CD4-positive, alpha-beta T cell treated with Interleukin-17A for 4 hours (primary cell): ENCODE data around the gene C1orf53.

Source experiments
- DNase-seq: peaks from one replicate; pipeline ENCODE4 v3.0.0-alpha.2; 2020; ENCODE audit warnings: mixed read lengths

Gene C1orf53

DNA sequence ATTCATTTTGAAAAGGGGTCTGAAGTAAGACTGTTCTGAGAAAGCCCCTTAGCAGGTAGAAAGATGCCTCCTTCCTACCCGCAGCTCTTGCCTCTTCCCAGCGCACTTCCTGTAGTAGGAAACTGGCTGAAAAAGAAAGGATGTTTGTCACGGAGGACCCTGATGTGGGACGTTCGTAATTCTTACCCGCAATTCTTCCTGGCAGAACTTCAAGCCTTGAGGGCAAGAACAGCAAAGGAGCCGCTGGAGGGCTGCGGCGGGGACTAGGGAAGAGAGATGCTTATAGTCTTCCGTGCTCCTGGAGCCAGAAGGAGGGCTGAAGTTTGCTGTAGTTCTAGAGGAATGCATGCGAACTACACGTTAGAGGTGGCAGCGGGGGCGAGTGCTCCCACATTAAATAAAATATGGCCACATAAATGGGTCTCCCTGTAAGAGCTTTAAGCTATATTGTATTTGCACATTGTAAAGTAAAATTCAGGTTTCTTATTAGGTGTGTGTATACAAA is 6.3 kb downstream of the C1orf53 start:
- DNase-seq = no peak

DNA sequence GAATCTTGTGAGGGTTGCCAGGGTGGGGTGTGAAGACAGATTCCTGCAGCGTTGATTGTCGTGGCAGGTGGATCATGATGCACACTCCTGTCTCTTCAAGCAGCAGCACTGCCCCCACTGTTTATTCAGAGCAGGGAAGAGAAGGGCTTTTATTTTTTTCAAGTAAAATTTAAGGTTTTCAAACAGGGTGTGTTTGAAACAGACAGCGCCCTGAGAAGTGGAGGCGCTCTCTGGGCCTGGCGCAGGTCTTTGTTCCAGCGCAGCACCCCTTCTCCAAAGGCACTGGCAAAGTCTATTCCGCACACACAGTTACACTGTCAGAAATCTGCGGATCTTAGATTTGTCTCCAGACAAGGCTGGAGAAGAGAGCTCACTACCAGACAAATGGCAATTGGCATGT is 7.0 kb downstream of the C1orf53 start:
- DNase-seq = no peak

DNA sequence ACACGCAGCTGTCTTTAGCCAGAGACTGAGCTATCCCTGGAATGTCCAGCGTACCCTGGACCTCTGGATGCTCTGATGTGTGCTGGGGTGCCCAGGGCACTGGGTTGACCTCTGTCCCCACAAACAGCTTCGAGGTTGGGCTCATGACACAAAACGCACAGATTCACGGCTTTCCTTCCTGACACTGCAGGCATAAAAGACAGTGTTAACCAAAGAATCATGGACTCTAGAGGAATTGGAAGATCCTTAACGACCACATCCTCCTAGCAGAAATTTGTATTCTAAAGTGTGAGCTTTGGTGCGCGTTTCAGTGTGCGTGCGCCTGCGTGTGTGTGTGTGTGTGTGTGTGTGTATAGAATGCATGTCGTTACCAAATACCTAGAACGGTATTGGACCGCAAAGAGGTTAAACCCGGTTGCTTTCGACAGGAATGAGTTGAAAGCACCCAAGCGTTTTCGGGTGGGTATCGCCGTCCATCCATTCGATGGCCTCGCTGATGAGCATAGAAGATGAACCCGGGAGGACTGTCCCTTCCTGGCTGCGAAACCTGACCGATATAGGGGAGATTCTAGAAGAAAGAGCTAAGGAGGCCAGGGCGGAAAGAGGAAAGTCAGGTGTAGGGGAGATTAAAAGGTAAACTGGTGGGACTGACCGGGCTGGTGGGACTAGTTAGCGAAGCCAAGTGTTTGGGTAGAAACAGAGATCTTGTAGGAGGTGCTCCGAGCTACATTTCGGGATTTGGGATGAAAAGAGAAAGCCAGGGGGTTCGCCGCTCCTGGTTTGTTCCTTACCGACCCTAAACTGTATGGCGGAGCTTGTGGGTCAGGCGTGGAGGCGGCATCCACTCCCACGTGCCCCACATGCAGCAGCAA is 7.9 kb downstream of the C1orf53 start:
- peak; percentile 9 for DNase-seq

DNA sequence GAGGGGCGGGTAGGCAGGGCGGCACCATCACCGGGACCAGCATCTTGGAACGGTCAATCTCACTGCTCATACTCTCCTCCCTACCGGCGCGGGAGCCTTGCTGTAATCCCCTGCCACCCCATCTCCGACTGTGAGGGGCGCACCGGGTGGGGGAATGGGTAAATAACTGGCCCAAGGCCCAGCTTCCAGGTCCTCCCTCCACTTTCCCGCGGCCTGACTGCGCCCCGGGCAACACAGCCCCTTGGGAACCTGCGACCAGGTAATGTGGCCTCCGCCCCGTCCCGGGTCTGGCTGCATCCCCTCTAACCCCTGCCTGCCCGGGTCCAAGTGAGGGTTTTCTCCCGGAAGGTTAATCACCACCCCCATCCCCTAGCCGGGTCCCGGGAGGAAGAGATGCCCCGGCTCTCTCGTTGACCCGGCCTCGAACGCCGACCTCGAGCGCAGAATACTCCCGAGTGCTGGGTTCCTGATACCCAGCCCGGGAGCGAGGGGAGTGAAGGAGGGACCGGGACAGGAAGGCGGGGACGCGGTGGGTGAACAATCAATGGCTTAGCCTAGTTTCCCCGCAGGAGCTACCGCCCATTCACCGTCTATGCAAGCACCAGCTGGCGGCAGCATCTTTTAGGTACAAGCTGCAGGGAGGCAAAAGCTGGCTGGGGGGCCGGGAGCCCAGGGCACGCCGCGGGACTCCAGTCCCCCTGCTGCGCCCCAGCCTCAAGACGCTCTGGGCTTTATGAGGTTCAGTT is 8.9 kb downstream of the C1orf53 start:
- peak; percentile 17 for DNase-seq

DNA sequence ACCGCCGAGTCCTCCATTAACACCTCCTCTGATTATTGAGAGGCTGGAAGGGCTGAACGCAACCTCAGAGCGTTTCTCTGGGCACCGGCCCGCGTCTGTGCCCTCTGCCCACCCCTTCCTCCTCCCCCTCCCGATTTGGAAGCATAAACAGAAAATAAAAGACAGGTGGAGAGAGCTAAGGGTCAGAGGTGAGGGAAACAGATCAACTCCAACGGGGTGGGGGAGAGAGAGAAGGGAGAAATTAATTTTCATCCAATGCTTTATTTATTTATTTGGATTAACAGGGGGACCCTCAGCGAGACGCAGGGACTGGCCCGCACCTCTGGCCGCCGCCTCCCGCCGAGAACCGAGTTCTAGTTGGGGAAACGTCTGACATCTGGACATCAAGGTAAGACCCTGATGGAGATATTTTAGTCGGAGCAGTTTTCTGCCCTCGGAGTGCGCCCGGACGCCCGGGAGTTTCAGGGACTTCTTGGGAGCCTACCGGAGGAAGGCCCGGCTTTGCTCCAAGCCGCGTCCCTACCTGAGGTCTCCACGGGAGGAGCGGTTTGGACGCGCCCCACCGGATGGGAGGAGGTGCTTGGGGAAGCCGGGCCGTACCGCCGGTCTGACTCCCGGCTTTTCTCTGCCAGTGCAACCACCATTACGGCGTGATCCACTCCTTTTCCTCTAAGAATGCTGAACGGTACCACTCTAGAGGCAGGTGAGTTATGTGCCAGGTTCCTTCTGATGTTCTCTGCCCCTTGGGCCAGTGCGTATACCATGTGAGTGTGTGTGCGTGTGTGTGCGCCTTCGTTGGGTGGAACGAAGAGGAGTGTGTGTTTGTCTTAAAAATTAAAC is 9.6 kb downstream of the C1orf53 start:
- peak; percentile 14 for DNase-seq

DNA sequence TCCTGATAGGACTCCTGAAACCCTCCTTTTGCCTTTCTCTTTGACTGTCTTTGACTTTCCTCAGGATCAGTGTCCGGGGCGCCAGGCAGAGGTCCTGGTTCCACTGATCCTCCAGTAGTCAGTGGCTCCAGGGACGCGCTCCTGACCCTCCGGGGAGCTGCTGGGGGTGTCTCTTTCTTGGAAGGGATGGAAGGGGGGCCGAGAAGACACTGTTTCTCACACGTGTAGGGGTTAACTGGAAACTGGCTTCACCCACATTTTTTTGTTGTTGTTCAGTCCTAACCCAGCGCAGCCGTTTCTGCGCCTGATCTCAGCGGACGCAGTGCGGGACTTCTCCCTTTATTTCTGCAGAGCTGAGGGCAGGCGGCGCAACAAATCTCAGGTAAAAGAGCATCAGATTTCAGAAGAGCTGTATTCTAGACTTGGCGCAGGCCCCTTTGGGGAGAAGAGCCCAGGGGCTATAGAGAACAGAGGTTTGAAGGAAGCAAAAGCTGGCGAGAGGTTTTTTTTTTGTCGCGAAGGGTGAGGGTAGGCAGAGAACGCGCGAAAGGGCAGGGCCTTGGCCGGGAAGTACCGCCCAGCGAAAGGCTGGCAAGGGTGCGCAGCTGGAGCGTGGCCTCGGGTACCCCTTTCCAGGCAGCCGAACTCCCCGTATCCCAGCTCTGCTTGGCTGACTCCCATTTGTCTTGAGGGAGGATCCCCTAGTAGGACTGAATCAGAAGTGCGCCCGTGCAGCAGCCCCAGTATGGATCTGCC is 10.5 kb downstream of the C1orf53 start:
- DNase-seq = no peak

DNA sequence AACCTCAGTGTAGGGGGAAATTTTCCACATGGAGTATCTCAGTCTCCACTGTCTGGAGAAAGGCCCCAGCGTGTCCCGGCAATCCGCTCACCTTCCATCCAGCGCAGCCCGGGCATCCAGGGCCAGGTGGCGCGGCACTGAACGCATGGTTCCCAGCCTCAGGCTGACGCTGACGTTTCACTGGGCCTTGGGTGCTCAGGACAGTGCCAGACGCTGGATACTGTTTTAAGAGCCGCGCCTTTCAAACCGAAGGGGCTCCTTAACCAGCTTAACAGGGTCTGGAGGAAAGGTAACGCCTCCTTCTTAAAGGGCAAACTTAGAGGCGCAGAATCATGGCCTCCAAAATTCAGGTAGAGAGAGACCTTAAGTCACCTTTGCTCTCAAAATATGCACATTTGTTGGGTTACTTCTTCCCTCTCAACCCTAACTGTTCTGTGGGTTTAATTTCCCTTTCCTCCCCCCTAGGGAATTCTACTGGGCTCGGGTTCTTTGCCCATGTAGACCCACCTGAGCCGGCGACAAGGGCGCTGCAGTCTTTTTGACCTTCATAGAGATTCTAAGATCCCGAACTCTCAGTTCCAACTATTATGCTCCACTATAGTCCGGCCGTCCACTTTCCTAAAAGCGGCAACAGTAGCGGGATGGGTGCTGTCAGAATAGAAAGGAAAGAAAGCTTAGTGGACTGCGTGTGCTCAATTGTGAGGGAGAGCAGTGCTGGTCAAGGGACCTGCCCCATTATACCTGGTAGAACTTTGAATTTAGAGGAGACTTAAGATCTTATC is 11.3 kb downstream of the C1orf53 start:
- DNase-seq = no peak

DNA sequence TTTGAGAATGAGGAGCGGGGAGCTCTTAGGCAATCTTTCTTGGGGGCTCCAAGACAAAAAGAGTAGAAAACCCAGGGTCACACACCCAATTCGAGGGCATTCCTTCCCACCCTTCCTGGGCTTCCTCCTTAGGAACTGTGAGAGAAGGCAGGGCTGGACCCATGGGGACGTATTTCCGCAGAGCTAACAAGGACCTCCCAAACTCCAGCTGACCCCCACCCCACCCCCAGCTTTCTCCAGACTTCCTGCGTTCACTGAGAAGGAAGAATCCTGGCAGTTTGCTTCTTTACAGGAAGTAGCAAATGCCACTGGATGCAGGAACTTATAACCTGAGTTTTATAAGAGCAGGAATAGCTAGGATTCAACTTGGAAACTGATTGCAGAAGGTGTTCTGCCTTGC is 12.1 kb downstream of the C1orf53 start:
- DNase-seq = no peak

DNA sequence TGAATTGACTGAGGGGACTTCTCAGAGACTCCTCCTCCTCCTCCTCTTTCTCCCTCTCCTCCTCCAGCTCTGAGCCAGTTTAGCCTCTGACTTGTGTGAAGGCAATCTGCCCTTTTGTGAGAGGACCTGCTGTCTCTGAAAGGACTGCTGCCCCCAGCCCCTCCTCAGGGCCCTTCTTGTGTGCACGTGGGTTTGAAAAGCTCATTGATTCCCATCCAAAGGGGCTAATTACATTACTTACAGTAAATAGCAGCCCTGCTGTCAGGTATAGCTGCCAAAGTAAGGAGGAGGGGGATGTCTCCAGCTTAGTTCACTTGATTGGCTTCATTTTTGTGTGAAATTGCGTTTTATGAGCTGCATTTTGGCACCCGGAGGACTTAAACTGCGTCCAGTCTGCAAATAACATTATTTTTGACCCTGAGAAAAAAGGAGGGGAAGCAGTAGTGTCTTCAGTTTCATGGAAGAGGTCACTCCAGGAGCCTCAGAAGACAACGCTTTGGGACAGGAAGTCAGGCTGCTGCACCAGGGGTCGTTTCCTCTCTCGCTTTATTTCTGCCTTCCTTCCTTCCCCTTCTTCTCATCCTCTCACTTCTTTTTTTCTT is 12.9 kb downstream of the C1orf53 start:
- DNase-seq = no peak

DNA sequence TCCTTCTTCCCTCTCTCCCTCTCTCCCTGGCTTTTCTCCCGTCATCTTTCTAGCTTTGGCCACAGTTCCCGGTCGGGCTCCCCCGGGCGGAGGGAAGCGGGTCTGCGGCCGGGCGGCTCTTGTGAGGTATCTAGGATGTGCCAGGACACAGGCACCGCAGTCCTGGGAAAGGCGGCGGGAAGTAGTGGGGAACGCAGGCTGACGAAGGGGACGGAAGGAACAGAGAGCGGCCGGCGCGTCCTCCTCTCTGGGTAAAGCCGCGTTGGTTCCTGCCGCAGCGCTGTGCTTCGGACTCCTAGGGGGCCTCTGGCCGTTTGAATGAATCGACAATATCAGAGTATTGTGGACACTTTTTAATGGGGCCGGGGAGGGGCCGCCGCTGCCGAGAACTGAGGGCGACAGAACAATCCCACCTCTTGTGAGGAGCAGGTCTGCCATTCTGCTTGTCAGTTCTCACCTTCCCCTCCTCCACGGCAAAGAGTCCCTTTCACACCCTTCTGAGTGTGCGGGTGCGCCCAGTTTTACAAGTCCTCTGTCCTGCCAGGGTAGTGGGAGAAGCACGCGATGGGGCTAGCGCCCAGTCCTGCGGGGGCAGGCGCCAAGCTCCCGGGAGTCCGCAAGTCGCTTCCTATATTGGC is 13.6 kb downstream of the C1orf53 start:
- DNase-seq = peak; percentile 13

DNA sequence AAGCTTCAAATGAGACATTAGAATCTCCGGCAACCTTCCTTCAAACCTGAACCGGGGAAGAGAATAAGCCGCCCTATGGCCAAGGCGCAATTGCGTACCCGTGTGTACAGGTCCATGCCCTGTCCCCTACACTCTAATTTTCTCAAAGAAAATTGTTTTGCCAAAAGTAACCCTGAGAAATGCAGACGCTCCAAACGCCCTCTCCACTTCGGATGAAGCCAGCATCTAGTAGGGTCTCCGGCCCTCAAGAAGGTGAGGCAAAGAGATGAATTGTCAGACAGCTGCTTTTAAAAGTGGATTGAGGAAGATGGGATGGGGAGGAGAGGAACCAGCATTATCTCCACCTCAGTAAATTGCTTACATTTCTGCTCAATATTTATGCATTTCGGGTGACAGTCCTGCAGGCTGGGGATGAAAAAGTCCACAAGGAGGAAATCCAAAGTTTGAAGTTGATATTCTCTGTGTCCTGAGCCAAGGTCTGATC is 14.1 kb downstream of the C1orf53 start:
- DNase-seq = no peak

DNA sequence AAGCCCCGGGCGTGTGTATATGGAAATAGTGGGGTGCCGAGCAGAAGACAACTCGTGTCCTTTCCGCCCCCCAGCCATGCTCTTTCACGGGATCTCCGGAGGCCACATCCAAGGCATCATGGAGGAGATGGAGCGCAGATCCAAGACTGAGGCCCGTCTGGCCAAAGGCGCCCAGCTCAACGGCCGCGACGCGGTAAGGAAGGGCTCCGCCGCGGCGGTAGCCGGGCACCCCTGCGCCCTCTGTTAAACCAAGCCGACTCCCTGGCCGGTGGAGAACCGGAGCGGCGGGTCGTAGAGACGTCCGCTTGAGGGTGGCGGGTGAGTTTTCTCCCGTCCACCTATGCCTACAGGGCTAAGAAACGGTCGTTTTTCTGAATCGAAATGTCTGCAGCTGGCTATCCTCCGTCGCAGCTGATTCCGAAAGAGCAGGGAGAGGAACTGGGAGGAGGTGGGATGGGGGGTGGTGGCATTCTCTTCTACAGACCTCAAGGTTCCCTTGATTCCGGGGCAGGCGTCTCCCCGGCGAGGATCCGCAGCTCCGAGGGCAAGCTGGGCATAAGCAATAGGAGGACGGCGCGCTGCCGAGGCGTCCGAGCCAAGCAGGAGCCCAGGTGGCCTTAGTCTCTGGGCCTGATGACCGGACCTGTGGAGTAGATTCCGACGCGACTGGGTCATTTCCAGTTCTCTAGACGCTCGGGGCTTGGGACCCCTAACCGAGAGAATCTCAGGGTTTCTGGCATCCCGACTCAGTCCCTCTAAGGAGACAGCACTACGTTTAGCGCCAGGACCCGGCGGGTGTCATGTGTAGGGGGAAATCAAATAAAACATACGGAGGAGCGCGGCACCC is 15.6 kb downstream of the C1orf53 start:
- DNase-seq = peak; percentile 17

DNA sequence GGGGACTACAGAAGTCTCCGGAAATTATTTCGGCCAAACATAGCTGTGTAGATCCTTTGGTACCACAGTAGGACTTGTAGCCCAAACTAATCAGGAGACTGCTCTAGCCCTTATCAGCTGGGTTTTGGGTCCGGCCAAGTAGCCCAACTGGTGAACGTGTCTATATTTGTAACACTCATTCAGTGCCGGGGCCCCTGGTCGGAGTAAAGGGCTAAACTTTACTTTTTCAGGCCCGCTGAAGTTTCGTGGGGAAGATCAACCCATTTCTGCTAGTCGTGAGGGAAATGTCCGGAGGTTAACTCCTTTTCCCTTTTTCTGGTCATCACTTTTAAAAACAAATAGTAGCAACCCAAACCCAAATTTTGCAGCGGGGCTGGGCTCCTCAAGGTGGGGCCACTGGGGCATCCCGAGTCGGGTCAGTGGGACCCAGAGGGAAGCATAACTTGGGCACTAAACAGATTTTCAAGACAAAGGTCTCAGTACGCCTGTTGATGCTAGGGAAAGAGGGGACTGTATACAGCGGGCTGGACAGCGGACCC is 16.4 kb downstream of the C1orf53 start:
- DNase-seq = no peak

DNA sequence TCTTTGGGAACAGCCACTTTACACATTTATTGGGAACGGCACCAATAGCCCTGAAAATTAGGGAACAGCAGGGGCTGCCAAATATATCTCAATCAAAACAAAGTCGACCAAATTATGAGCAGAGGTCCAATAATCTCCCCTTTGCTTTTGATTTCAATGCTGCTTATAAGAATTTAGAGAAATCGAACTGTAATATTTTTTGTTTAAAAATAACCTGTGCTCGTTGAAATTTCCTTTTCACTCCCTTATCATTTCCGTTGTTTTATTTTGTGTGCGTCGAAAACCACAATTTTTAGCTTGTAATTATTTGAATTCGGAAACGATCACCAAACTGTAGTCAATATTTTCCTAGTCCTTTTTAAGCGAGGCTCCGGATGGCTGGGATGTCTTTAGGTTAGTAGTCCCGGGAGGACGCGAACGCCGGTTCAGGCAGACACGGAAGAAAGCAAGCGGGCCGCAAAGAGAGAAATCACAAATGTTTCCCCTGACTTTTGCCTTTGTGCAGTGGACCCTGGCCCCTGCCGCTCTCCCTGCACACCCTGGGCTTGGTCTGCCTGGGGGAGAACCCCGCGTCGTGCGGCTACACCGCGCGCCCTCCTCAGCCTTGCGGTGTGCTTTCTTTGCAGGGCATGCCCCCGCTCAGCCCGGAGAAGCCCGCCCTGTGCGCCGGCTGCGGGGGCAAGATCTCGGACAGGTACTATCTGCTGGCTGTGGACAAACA is 17.1 kb downstream of the C1orf53 start:
- DNase-seq = peak; percentile 34

DNA sequence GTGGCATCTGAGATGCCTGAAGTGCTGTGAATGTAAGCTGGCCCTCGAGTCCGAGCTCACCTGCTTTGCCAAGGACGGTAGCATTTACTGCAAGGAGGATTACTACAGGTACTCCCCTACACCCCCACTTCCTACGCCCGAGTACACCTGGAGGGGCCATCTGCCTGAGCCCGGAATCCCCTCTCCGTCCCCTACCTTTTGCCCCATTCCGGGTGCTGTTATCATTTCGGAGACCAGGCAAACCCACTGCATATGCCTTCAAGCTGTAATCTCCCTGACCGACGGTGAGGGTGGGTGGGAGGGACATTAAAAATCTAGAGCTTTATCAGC is 17.6 kb downstream of the C1orf53 start:
- no peak for DNase-seq

DNA sequence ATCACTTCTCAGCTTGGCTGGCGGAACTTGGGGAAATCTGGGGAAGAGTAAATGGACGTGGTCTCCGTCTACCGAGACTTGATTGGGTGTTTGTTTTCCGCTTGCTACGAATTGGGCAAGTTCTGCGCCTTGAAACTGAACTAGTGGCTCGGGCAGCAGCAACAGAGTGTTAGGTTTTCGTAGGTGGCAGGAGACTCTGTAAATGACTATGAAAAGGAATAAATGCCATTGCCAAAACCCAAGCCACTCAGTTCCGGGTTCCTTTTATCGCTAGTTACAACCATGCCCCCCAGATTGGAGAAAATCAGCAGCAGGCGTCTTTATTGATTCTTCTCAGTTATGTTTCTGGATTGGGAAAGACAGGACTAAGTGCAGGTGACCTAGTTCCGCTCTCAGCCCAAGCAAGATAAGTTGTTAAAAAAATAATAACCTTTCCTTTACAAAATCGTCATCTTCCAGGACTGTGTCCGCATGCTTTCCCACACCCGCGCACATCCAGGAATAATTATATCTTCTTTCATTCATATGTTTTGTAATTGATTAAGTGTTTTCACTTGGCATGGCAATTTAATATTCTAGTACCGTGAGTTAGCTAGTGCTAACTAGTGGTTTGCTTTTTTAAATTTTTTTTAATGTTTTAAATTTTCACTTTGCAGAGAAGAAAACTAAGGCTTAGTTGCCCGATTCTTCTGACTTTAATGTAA is 18.1 kb downstream of the C1orf53 start:
- DNase-seq = no peak

DNA sequence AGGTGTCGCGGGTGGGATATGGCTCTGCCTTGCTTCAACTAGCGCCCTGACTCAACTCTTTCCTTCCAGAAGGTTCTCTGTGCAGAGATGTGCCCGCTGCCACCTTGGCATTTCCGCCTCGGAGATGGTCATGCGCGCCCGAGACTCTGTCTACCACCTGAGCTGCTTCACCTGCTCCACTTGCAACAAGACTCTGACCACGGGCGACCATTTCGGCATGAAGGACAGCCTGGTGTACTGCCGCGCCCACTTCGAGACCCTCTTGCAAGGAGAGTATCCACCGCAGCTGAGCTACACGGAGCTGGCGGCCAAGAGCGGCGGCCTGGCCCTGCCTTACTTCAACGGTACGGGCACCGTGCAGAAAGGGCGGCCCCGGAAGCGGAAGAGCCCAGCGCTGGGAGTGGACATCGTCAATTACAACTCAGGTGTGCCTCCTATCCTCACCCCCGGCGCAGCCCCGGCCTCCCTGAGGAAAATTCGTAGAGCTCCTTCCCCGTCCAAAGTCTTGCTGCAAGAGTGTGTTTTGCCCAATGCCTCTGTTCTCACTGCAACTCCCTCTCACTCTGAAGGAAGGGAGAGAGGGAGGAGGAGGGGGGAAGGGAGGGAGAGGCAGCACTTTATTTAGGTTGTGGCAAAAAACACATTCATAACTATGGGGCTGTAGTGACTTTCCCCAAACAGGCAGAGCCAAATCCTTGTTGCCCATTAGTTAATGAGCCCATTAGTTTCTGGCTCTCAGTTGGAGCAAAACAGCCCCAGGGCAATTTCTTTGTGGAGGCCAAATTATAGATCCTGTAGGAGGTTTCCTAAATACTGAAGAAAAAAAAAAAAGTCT is 19.0 kb downstream of the C1orf53 start:
- no peak for DNase-seq
